Fibroblast of pulmonary artery (primary cell): ENCODE data around the gene DCHS2.

Experiments
- DNase-seq: peaks from one replicate; pipeline ENCODE4 v3.0.0-alpha.2; 2010; ENCODE audit warnings: low read depth
- H3K4me3 ChIP-seq: replicated peaks from 2 replicates; pipeline ENCODE4 v1.5.1; 2011; ENCODE audit warnings: low read depth, mild to moderate bottlenecking, control low read depth, low read length, moderate library complexity
- TF ChIP-seq, protein P1 (sequence below): IDR thresholded peaks from 2 replicates; pipeline ENCODE4 v1.5.1; 2011; ENCODE audit warnings: mild to moderate bottlenecking, control low read depth, low read length, inconsistent platforms; ENCODE audit errors: missing control alignments

Gene DCHS2

DNA sequence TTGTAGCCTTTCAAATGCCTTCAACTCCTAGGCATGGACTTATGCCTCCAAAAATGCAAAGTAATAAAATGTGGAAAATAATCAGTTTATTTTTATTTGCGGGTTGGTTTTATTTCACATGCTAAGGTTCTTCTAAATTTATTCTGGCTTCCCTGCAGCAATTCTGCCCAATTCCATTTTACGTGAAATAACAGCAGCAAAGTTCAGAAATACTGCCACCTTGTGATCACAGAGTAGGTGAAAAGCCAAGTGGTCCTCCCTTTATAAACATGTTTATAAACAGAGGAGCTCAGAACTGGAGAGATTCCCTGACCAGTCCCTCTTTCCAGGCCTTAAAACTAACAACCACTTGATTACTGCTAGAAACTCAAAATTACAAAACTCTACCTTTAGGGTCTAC lies 14.7 kb upstream of the DCHS2 start:
- peak; percentile 53 for DNase-seq
- TF ChIP-seq, protein P1, sequence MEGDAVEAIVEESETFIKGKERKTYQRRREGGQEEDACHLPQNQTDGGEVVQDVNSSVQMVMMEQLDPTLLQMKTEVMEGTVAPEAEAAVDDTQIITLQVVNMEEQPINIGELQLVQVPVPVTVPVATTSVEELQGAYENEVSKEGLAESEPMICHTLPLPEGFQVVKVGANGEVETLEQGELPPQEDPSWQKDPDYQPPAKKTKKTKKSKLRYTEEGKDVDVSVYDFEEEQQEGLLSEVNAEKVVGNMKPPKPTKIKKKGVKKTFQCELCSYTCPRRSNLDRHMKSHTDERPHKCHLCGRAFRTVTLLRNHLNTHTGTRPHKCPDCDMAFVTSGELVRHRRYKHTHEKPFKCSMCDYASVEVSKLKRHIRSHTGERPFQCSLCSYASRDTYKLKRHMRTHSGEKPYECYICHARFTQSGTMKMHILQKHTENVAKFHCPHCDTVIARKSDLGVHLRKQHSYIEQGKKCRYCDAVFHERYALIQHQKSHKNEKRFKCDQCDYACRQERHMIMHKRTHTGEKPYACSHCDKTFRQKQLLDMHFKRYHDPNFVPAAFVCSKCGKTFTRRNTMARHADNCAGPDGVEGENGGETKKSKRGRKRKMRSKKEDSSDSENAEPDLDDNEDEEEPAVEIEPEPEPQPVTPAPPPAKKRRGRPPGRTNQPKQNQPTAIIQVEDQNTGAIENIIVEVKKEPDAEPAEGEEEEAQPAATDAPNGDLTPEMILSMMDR = peak; percentile 59
- no peak overlapping the region for H3K4me3 ChIP-seq

DNA sequence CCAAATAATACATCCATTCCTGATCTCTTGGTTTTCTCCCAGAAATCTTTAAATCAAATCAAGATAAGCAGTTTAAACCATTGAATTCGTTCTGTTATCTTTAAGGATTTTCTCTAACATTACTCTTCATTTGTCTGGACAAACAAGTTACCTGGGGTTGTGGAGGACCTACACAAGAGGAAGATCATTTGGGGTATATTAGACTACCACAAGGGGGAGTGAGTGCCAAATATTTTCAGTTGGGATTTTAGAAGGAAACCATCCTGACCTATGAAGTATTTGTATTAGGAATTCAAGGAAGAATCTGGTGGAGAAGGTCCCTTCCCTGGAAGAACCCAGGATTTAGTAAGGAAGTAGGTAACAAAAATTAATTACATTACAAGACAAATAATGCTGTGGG lies 12.0 kb upstream of the DCHS2 start:
- H3K4me3 ChIP-seq = no peak overlapping the region
- peak; percentile 33 for DNase-seq
- TF ChIP-seq, protein P1 = peak; percentile 61

DNA sequence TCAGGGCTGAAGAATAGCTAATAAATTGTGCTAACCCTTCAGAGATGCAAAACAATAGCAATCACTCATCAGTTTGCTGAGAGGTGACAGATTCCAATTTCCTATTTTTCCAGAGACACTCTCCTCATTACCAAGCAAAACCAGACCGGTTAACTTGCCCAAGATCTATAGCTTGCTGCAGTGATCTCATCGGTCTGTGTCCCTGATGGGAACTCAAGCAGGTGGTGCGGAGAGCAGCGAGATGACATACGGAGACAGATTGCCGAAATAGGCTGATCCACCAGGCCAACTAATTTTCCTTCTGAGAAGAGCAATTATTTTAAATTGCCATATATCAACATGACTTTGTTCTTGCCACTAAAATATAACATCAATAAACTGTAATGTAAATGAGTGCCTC lies 10.5 kb upstream of the DCHS2 start:
- TF ChIP-seq, protein P1 = no peak
- H3K4me3 ChIP-seq = no peak overlapping the region
- DNase-seq = no peak

DNA sequence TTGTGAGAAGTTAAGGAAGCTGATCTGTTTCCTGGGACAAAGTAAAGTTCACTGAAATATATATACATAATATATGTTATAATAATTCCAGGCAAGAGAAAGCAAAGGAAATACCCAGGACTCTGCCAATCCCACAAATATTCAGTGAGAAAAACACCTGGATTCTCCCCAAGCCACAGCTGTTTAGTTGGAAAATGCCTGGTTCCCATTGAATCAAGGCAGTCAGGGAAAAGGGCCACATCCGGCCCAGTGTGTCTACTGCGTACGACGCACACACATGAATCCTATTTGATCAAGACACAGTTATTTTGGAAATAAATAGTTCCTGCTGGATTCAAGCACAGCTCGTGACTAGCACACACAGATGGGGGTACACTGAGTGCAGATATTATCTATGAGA lies 6.3 kb upstream of the DCHS2 start:
- DNase-seq = no peak

DNA sequence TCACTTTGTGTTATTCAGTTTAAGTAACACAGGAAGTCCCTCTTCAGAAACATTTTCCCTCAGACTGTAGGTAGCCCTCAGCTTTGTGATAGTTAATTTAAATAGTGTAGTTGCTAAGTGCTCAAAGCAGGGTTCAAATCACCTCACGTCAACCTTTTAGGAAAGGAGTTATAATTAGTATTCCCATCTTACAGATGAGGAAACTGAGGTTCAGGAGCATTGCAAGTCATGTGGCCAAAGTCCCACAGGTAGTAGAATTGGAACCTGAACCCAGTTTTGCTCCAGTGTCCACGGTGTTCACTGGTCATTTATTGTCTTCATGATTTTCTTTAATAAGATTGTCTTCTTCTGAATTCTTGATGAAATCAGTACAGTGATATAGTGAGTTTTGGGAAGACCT lies 4.3 kb upstream of the DCHS2 start:
- TF ChIP-seq, protein P1 = no peak
- DNase-seq = no peak
- no peak overlapping the region for H3K4me3 ChIP-seq

More for the DNA sequence above, 6.3 kb upstream of the DCHS2 start:
- no peak overlapping the region for H3K4me3 ChIP-seq
- TF ChIP-seq, protein P1 = no peak

DNA sequence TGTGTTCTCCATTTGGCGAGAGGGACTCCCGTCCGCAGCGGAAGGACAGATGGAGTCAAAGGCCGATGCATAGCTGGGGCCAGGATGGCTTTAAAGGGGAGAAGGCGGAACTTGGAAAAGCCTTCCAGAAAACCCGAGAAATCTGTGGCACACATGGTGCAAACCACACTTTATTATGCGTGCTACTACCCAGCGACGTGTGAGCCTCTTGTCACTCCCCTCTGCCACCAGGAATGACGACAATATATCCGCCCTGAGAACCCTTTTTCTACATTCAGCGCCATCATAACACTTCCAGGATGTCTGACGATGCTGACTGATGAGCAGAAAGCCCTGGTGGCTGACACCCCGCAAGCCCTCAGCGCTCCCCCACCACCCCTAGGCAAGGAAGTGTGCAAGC lies 689 bp upstream of the DCHS2 start:
- TF ChIP-seq, protein P1 = no peak
- DNase-seq = no peak
- H3K4me3 ChIP-seq = no peak overlapping the region

DNA sequence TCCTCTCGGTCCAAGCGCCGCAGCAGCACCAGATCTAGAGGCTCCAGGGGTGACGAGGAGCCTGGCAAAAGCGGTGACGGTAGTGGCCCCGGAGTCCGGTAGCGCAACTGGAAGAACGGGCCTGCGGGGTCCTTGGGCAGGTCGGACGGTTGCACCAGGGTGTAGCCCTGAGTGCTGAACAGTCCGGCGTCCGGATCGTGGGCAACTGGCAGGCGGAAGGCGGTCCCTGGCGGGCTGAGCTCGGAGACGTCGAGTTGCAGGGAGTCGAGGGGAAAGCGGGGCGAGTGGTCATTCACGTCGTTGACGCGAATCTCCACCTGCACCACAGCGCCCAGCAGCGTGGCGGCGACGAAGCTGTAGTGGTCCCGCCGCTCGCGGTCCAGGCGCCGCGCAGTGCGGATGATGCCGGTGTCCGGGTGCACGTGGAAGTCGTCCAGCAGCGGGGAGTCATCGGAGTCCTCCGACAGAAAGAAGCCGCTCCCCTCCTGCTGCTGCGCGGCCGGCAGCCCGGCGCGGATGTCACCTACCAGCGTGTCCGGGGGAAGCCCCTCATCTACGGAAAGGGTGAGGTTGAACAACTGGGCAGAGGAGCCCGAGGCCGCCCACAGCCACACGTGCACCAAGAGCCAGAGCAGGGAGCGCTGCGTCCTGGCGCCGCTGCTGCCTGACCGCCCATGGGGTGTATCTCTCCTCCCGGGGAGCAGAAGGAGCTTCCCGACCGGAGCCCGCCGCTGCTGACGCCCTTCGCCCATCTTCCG lies 837 bp downstream of the DCHS2 start:
- TF ChIP-seq, protein P1 = no peak
- no peak overlapping the region for H3K4me3 ChIP-seq
- DNase-seq = no peak
